ENCODE measurements around the gene IL12RB2. TPM values are rescaled to one million over a fixed set of nuclear protein-coding genes. Genes with fewer than 3 reads are reported as not detected.

Gene IL12RB2
- total and polyA plus RNA-seq, 3 experiments from 2014 or later, result 6.8 to 35.1 (median 32.8) TPM

DNA sequence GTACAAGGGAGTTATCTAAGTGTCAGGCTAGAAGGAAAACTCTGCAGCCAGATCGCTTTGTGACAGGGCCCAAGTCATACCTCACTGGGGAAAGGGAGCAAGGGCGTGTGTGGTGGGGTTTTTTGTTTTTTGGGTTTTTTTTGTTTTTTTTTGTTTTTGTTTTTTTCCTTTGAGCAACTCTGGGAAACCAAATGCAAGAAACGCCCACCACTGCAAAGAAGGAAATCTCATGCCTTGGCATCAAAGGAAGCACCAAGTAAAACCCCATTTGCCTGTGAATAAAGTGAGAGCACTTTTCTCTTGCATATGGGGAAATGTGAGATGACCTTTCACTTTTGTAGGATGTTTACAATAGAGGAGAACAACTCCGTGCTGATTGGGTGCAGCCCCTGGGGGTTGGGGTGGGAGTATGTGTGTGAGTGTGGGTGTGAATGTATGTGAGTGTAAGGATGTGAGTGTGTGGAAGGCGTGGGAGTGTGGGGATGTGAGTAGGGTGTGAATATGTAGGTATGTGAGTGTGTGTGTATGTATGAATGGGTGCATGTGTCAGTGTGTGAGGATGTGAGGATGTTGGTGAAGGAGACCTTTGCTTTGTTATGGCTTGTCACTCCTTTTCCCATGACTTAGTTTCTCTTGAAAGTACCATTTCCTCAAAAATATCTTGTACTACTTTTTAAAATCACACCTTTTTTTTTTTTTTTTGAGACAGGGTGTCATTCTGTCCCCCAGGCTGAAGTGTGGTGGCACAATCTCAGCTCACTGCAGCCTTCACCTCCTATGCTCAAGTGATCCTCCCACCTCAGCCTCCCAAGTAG, 34.6 kb downstream of the IL12RB2 start:
- Mint-ChIP-seq H3K4me1 (peaks cover 43 to 51% (median 50%) of the 10 kb centered on the region in 3 donors), H3K4me3 (peak overlapping the region in 3 of 7 donors; percentile 2 to 46 (median 25)), H3K9me3 (peaks cover 0 to 2% (median 0%) of the 10 kb centered on the region in 5 donors), H3K36me3 (peaks cover 0 to 4% (median 0%) of the 10 kb centered on the region in 3 donors), H3K27me3 (no peaks in the 10 kb centered on the region), H3K27ac (peak overlapping the region in 7 of 8 donors; percentile 1 to 89 (median 79))
- DNase-seq, result peak in 1 of 5 donors; percentile 19
- Histone ChIP-seq H3K4me1 (ENCODE audit: insufficient read depth, low read length) (peaks cover 23% of the 10 kb centered on the region), H3K4me3 (ENCODE audit: low read length) (no peak overlapping the region), H3K27me3 (ENCODE audit: insufficient read depth, low read length, poor library complexity, severe bottlenecking) (no peaks in the 10 kb centered on the region), H3K36me3 (ENCODE audit: insufficient read depth, low read length) (no peaks in the 10 kb centered on the region), H3K9me3 (ENCODE audit: low read length) (no peaks in the 10 kb centered on the region), H3K27ac (ENCODE audit: low read depth, low read length) (no peak overlapping the region)
- POLR2A ChIA-PET, result no interaction called here
- CTCF ChIA-PET, result no interaction called here

DNA sequence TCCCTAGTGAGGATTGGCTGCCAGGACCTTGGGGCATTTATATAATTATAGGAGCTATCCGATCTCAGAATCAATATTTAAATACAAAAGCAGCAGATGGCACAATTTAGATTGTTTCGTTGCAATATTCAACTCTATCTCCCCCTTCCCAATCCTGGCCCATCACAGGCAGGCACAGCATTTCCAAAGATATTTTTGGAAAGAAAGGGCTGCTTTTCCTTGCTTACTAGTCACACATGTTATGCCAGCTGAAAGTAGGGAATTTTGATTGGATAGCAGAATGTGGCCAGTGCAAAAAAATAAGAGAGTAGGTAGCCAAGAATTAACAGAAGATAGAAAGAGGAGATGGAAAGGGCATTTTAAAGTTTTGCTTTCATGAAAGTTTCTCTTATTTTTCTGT, 37.9 kb downstream of the IL12RB2 start:
- H3K27me3 Mint-ChIP-seq, result no peaks in the 10 kb centered on the region
- Histone ChIP-seq H3K4me3 (ENCODE audit: low read length) (no peak overlapping the region), H3K36me3 (ENCODE audit: insufficient read depth, low read length) (no peaks in the 10 kb centered on the region), H3K4me1 (ENCODE audit: insufficient read depth, low read length) (peaks cover 12% of the 10 kb centered on the region), H3K9me3 (ENCODE audit: low read length) (no peaks in the 10 kb centered on the region), H3K27me3 (ENCODE audit: insufficient read depth, low read length, poor library complexity, severe bottlenecking) (no peaks in the 10 kb centered on the region), H3K27ac (ENCODE audit: low read depth, low read length) (no peak overlapping the region)
- peaks cover 0 to 2% (median 0%) of the 10 kb centered on the region in 5 donors for H3K9me3 Mint-ChIP-seq
- no peak overlapping the region for H3K27ac Mint-ChIP-seq
- no peak overlapping the region for H3K4me3 Mint-ChIP-seq
- H3K4me1 Mint-ChIP-seq, result peaks cover 24 to 28% (median 28%) of the 10 kb centered on the region in 3 donors
- no peak for DNase-seq
- CTCF ChIA-PET, result no interaction called here
- no peaks in the 10 kb centered on the region for H3K36me3 Mint-ChIP-seq
- POLR2A ChIA-PET, result no interaction called here

DNA sequence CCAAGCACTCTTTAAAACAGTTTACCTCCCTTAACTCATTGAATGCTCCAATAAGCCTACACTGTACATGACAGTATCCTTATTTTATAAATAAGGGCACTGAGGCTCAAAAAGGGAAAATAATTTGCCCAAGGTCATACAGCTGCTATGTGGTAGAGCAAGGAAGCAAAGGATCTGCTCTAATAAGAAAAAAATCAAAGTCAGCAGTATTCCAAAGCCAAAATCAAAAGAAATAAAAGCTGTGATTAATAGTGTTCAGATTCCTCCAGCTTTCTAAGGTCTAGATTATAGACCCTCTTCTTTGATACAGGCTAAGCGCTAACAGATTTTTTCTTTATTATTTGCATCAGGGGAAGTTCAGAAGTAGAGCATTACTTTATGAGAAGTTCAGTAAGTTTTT, 39.3 kb downstream of the IL12RB2 start:
- Mint-ChIP-seq H3K4me1 (peaks cover 15 to 16% (median 15%) of the 10 kb centered on the region in 3 donors), H3K9me3 (peaks cover 0 to 2% (median 0%) of the 10 kb centered on the region in 5 donors), H3K27me3 (no peaks in the 10 kb centered on the region), H3K4me3 (no peak overlapping the region), H3K27ac (no peak overlapping the region), H3K36me3 (no peaks in the 10 kb centered on the region)
- Histone ChIP-seq H3K4me1 (ENCODE audit: insufficient read depth, low read length) (peaks cover 5% of the 10 kb centered on the region), H3K27me3 (ENCODE audit: insufficient read depth, low read length, poor library complexity, severe bottlenecking) (no peaks in the 10 kb centered on the region), H3K9me3 (ENCODE audit: low read length) (no peaks in the 10 kb centered on the region), H3K27ac (ENCODE audit: low read depth, low read length) (no peak overlapping the region), H3K4me3 (ENCODE audit: low read length) (no peak overlapping the region), H3K36me3 (ENCODE audit: insufficient read depth, low read length) (no peaks in the 10 kb centered on the region)
- CTCF ChIA-PET, result interaction anchor here (1.2 to 2.6 kb wide), 3 partner anchors 9 to 153 kb away, joined by 3 to 6 read pairs (median 5); no protein-coding TSS in a partner anchor
- DNase-seq, result no peak
- POLR2A ChIA-PET, result no interaction called here

DNA sequence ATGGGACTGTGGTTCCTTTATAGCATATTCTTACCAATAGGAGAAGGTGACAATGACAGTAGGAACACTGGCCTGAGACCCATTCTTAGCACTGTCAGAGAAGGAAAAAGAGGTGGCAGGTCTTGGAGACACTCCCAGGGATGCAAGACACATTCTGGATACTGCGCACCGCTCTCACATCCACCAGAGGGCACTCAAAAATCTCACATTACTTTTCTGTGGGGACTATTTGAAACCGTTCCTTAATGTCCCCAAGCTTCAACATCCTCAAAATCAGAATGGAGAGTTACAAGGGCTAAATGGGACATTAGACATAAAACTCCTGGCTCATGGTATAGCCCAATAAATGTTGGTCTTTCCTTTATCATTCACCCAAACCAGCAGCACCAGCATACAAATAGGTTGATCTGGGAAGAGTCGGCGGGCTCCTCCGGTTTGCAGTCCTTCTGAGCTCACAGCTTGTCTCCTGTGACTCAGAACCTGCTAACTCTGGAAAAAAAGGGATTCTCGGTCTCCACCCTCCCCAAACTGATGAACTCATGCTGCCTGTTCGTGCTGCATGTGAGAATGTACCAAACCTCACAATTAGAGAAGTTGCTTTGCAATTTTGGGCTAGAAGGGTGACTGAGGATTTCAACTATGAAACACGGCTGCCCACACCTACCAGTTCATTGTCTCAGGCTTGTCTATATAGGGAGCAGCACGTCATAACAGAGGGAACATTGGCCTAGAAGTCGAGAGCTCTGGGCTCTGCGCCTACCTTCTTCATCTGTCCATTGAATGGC, 40.2 kb downstream of the IL12RB2 start:
- Mint-ChIP-seq H3K4me1 (peaks cover 9 to 11% (median 9%) of the 10 kb centered on the region in 3 donors), H3K9me3 (peaks cover 0 to 2% (median 0%) of the 10 kb centered on the region in 5 donors), H3K4me3 (no peak overlapping the region), H3K36me3 (no peaks in the 10 kb centered on the region), H3K27ac (peak overlapping the region in 1 of 8 donors; percentile 27), H3K27me3 (no peaks in the 10 kb centered on the region)
- no peaks in the 10 kb centered on the region for H3K9me3 ChIP-seq (ENCODE audit: low read length)
- no peak for DNase-seq
- ChIA-PET CTCF (interaction anchor here (0.5 to 2.6 kb wide), 7 partner anchors 8 to 152 kb away, joined by 3 to 6 read pairs (median 4); no protein-coding TSS in a partner anchor), POLR2A (no interaction called here)
- no peaks in the 10 kb centered on the region for H3K36me3 ChIP-seq (ENCODE audit: insufficient read depth, low read length)
- H3K4me3 ChIP-seq (ENCODE audit: low read length), result no peak overlapping the region
- H3K4me1 ChIP-seq (ENCODE audit: insufficient read depth, low read length), result no peaks in the 10 kb centered on the region
- H3K27ac ChIP-seq (ENCODE audit: low read depth, low read length), result no peak overlapping the region
- no peaks in the 10 kb centered on the region for H3K27me3 ChIP-seq (ENCODE audit: insufficient read depth, low read length, poor library complexity, severe bottlenecking)

DNA sequence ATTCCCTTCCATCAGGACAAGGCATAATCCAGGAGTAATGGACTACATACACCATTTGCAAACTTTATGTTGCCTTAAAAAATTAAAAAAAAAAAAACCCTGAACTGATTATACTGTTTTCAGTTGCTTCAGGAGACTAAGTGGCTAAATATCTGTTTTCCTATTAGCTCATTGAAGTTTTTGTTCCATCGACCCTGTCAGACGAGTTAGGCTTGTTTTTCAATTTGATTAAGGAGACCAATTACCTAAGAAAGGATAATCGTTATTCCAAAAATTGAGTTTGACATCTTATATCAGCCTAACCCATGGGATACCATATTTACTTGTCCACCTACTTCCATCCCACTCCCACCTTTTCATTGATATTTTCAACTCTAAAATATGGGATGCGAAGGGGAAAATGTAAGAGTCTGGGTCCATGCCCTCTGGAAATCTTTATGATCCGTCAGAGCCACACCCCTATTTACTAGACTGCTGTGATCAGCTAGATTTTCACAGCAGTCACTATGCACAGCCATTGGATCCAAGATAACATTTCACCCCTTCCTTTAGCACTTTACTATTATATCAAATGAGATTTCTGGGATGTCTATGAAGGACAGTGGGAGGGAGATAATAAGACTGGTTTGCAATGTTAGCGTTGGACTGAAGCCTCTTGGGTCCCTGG, 41.0 kb downstream of the IL12RB2 start:
- Histone ChIP-seq H3K36me3 (ENCODE audit: insufficient read depth, low read length) (no peaks in the 10 kb centered on the region), H3K4me3 (ENCODE audit: low read length) (no peak overlapping the region), H3K27ac (ENCODE audit: low read depth, low read length) (no peak overlapping the region), H3K9me3 (ENCODE audit: low read length) (no peaks in the 10 kb centered on the region), H3K4me1 (ENCODE audit: insufficient read depth, low read length) (no peaks in the 10 kb centered on the region), H3K27me3 (ENCODE audit: insufficient read depth, low read length, poor library complexity, severe bottlenecking) (no peaks in the 10 kb centered on the region)
- H3K4me3 Mint-ChIP-seq, result no peak overlapping the region
- H3K27ac Mint-ChIP-seq, result no peak overlapping the region
- no peaks in the 10 kb centered on the region for H3K27me3 Mint-ChIP-seq
- peaks cover 0 to 2% (median 0%) of the 10 kb centered on the region in 5 donors for H3K9me3 Mint-ChIP-seq
- no peak for DNase-seq
- H3K36me3 Mint-ChIP-seq, result peaks cover 0 to 1% (median under 1%) of the 10 kb centered on the region in 3 donors
- POLR2A ChIA-PET, result no interaction called here
- CTCF ChIA-PET, result interaction anchor here (0.5 to 2.6 kb wide), 5 partner anchors 8 to 152 kb away, joined by 3 to 6 read pairs (median 4); no protein-coding TSS in a partner anchor
- peaks cover 3 to 6% (median 5%) of the 10 kb centered on the region in 3 donors for H3K4me1 Mint-ChIP-seq

DNA sequence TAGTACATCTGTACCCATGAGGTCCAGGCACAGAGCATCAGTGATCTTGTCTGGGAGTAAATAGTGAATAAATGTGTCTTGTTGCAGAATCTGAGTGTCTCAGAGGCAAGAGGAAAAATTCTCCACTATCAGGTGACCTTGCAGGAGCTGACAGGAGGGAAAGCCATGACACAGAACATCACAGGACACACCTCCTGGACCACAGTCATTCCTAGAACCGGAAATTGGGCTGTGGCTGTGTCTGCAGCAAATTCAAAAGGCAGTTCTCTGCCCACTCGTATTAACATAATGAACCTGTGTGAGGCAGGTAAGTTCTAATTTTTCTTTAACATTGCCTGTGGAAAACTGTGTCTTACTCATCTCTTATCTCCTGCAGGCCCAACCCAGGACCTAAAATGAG, 43.1 kb downstream of the IL12RB2 start:
- Histone ChIP-seq H3K4me1 (ENCODE audit: insufficient read depth, low read length) (no peaks in the 10 kb centered on the region), H3K4me3 (ENCODE audit: low read length) (no peak overlapping the region), H3K9me3 (ENCODE audit: low read length) (no peaks in the 10 kb centered on the region), H3K27ac (ENCODE audit: low read depth, low read length) (no peak overlapping the region), H3K36me3 (ENCODE audit: insufficient read depth, low read length) (no peaks in the 10 kb centered on the region), H3K27me3 (ENCODE audit: insufficient read depth, low read length, poor library complexity, severe bottlenecking) (no peaks in the 10 kb centered on the region)
- Mint-ChIP-seq H3K27me3 (no peaks in the 10 kb centered on the region), H3K27ac (peak overlapping the region in 2 of 8 donors; percentile 28 to 66), H3K4me3 (no peak overlapping the region), H3K4me1 (peaks cover 0 to 4% (median 4%) of the 10 kb centered on the region in 3 donors), H3K9me3 (no peaks in the 10 kb centered on the region), H3K36me3 (peaks cover 0 to 13% (median 6%) of the 10 kb centered on the region in 3 donors)
- ChIA-PET CTCF (interaction anchor here (0.6 to 1.8 kb wide), 3 partner anchors 17 to 149 kb away, joined by 3 to 5 read pairs (median 3); no protein-coding TSS in a partner anchor), POLR2A (no interaction called here)
- no peak for DNase-seq

DNA sequence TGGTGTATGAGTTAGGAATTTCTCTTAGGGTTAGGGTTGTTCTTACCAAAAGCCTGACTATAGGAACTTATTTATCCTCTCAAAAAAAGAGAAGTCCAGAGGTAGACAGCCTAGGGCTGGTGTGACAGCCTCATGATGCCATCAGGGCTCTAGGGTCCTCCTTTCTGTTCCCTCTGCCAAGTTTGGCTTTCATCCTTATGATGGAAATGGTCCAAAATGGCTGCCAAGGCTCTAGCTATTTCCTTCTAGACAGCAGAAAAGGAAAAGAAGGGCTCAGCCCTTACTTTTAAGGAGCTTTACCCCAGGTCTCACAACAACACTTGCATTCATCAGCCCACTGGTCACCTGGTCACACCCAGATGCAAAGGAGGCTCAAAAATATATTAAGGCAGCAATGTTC, 44.5 kb downstream of the IL12RB2 start:
- ChIA-PET POLR2A (no interaction called here), CTCF (no interaction called here)
- peaks cover 0 to 4% (median 4%) of the 10 kb centered on the region in 3 donors for H3K4me1 Mint-ChIP-seq
- H3K27me3 Mint-ChIP-seq, result no peaks in the 10 kb centered on the region
- no peaks in the 10 kb centered on the region for H3K27me3 ChIP-seq (ENCODE audit: insufficient read depth, low read length, poor library complexity, severe bottlenecking)
- no peaks in the 10 kb centered on the region for H3K9me3 Mint-ChIP-seq
- no peaks in the 10 kb centered on the region for H3K36me3 ChIP-seq (ENCODE audit: insufficient read depth, low read length)
- no peaks in the 10 kb centered on the region for H3K9me3 ChIP-seq (ENCODE audit: low read length)
- H3K27ac Mint-ChIP-seq, result no peak overlapping the region
- DNase-seq, result no peak
- peaks cover 0 to 13% (median 6%) of the 10 kb centered on the region in 3 donors for H3K36me3 Mint-ChIP-seq
- H3K27ac ChIP-seq (ENCODE audit: low read depth, low read length), result no peak overlapping the region
- no peak overlapping the region for H3K4me3 Mint-ChIP-seq
- no peak overlapping the region for H3K4me3 ChIP-seq (ENCODE audit: low read length)
- no peaks in the 10 kb centered on the region for H3K4me1 ChIP-seq (ENCODE audit: insufficient read depth, low read length)

All from CD8-positive, alpha-beta memory T cell (primary cell).